HG03521 (cell line): ENCODE data around the gene AP2A1.
"Not testable (repeated sequence)": the region's sequence is repeated elsewhere in the genome, so short reads cannot be mapped to it uniquely, and the experiment has no call there.

Experiments used
- ATAC-seq: cut with Tn5 transposase; IDR thresholded peaks from one replicate; pipeline ENCODE4 v1.9.1; 2021; ENCODE audit warnings: mild to moderate bottlenecking, moderate library complexity; ENCODE audit not compliant: unreplicated experiment

The AP2A1 gene

DNA sequence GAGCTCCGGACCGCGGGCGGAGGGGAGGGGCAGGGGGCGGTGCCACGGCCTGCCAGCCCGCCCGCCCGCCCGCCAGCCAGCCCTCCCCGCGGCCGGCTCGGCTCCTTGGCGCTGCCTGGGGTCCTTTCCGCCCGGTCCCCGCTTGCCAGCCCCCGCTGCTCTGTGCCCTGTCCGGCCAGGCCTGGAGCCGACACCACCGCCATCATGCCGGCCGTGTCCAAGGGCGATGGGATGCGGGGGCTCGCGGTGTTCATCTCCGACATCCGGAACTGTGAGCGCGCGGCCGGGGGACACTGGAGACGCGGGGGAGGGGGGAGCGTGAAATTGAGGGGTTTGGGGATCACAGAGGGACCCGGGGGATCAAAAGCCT lies at the start of gene AP2A1:
Gene AP2A1 (plus strand): TSS at position 72 of the 370 bp plus-strand sequence. CDS start 133 bp downstream, at position 205.
- no peak for ATAC-seq

DNA sequence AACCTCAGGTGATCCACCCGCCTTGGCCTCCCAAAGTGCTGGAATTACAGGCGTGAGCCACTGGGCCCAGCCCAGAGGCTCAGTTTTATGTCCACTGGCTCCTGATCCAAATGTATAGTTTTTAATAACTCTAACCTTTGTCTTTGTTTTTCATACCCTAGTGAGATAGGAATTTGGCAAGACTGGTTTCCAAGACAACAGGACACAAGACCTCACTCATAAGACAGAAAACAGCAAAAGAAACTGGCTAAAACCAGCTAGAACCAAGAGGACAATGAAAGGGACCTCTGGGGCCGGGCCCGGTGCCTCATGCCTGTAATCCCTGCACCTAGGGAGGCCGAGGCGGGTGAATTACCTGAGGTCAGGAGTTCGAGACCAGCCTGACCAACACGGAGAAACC lies 48.3 kb upstream of the AP2A1 start:
- no peak for ATAC-seq

DNA sequence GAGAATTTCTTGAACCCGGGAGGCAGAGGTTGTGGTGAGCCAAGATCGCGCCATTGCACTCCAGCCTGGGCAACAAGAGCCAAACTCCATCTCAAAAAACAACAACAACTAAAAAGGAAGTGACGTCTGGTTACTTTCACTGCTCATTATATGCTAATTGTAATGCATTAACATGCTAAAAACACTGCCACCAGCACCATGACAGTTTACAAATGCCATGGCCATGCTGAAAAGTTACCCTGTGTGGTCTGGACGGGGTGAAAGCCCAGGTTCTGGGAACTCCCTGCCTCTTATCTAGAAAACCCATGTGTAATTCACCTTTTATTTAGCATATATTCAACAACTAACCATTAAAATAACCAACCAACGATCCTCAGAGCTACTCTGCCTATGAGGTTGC lies 47.8 kb upstream of the AP2A1 start:
- no peak for ATAC-seq

DNA sequence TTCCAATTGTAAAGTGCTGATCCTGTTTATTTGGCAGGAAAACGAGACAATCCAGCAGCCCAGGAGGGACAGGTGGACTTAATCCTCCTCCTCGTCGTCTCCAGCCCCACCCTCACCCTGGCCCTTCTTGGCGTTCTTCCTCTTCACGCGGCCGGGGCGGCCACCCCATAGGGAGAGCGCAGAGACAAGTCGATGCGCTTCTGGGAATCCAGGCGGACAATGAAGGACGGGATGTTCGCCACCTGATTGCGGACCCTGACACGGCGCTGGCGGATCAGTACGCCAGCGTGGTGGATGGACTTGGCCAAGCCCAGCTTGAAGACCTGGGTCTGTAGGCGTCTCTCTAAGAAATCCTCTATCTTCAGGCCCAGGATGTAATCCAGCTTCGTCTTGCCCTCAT lies 47.4 kb upstream of the AP2A1 start:
- not testable (repeated sequence) for ATAC-seq

DNA sequence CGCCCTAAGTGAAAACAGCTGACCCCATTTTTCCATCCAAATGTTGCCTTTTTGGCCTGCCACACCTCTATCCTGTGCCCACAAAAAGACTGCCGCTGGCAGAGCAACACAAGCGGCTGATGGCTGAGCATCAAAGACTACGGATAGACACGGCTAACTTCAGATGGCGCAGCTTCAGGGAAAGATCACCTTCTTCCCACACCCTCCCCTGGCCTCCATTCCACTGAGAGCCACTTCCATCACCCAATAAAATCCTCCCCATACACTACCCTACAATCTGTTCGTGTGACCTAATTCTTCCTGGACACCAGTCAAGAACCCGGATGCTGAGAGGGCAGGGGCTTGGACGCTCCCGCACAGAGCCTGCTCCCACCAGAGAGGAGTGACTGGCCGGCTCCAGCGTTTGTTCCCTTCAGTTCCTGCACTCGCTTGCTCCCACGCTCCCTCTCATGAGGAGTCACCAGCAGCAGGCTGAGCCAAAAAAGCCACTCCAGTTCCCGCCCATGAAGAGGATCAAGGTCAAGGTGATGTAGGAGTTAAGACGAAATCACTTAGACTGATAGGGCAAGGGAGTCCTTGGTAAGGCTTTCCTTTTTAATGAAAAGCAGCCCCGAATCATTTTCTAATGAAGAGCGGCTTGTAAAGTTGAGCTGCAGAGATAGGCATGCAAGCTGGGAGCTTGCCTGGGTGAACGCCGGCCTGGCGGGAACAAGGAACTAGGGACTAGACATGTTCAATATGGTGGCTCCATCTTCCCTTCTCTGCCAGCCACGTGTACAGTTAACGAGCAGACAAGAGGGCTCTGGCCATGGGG lies 39.4 kb upstream of the AP2A1 start:
- ATAC-seq: no peak

DNA sequence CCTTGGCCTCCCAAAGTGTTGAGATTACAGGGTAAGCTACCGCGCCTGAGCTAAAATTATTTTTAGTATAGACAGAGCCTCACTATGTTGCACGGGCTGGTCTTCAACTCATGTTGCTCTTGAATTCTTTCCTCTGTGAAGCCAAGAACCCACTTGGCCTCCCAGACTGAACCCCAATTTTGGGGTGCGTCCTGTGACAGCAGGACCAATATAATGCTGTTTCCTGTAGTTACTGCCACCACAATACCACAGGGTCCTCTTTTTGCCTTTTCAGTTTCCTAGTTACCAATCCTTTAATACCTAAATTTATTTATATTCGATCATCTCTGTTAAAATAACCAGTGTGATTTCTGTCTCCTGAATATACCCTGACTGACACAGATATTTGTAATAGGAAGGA lies 36.6 kb upstream of the AP2A1 start:
- no peak for ATAC-seq

DNA sequence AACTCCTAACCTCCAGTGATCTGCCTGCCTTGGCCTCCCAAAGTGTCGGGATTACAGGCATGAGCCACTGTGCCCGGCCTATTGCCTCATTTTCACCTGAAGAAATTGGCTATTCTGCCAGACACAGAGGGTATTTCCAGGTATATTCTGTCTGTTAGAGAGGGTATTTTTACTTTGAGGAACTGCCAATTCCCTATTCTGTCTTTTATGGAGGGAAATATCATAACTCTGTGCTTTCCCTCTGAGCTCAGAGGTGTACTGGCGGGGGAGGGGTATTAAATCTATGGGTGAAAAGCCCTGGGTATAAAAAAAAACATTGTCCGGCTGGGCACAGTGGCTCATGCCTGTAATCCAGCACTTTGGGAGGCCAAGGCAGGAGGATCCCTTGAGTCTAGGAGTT lies 28.5 kb upstream of the AP2A1 start:
- ATAC-seq: no peak

DNA sequence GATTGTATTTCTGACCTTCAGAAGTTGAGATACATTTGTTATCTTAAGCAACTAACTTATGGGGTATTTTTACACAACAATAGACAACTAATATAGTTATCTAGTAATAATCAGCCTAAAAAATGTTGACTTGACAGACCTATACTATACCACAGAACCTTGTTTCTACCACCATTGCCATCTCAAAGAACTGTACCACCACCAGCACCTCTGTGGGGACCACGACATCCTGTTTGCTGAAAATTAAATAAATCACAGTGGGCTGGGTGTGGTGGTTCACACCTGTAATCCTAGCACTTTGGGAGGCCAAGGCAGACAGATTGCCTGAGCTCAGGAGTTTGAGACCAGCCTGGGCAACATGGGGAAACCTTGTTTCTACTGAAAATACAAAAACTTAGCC lies 27.7 kb upstream of the AP2A1 start:
- ATAC-seq: no peak

DNA sequence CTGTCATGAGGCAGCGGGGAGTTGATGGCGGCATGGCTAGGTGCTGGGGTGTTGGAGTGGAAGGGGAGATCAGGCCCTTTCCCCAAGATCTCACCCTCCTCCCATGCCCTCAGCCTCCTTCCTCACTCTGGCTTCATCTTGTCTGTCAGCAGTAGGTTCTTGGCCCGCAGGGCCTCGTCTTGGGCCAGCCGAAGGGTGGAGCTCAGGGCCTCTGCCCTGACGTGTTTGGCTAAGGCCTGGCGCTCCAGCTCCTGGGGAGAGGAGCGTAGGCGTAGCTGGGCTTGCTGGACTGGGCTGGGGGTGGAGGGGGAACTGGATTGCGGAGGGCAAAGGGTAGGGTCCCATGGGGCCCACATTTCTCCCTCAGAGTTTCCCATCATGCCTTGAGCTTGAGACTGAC lies 26.9 kb upstream of the AP2A1 start:
- no peak for ATAC-seq

DNA sequence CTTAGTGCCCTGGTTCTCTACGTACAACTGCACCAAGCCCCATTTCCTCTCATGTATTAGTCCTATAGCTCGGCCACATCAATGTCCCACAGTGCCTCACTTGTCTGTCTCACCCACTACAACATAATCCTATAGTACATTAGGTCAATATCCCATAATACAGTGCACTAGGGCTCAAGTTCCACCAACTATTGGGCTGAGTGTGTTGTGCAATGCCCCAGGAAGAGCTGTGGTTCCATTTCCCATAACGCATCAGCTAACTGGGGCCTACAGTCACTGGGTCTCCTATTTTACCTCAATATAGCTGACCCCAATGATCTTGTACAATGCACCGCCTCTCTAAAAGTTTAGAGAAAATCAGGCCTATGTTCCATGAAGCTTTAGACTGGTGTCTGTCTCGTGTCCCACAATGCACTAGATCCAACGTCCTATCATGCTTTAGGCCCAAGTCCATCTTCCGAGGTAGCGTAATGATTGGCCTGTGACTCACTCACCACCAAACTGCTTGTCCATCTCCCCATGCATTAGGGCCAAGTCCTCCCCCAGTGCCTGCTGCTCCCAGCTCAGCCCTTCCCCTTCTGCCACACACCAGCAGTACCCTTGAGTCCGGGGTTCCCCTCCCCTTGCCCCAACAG lies 25.5 kb upstream of the AP2A1 start:
- ATAC-seq: no peak

DNA sequence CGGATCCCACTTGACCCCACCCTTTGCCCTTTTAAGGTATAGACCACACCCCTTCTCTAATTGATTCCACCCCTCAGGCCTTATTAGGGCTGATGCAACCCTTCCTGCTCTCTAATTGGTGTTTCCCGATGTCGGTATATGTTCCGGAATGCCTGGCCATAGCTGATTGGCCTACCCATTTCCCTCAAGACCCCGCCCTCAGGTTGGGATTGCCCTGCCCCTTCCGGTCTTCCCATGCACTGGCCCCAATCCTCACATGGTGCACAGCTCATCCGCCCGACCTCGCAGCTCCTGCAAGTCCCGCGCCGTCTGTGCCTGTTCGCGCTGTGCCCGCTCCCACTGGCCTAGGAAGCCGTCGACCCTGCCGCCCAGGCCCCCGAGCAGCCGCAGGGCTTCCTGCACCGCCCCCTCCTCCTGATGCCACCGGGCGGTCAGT lies 21.8 kb upstream of the AP2A1 start:
- ATAC-seq: no peak

DNA sequence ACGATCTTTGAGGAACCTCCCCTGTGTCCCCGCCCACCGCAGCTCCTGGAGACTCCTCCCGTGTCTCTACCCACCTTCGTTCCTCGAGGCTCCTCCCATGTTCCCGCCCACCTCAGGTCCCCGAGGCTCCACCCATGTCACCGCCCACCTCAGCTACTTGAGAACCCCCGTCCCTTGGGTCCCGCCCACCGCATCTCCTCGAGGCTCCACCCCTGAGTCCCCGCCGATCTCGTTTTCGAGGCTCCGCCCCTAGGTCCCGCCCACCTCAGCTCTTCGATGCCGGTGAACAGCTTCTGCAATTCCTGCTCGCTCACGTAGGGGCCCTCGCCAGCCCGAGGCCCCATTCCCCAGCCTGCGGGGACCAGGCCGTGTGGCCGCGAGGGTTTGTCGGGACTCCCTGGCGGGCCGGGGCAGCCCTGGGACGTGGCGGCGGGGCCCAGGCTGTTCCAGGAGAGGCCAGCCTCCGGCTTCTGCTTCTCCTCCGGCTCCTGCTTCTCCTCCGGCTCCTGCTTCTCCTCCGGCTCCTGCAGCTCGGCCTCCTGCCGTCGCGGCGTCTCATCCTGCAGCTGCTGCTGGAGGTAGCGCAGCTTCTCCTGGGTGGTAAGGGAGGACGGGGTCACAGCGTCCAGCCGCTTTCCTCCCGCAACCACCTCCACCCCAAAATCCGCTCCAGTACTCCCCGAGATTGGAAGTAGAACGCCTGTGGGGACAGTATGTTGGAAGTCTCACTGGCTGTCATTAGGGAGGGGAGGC lies 20.4 kb upstream of the AP2A1 start:
- no peak for ATAC-seq

DNA sequence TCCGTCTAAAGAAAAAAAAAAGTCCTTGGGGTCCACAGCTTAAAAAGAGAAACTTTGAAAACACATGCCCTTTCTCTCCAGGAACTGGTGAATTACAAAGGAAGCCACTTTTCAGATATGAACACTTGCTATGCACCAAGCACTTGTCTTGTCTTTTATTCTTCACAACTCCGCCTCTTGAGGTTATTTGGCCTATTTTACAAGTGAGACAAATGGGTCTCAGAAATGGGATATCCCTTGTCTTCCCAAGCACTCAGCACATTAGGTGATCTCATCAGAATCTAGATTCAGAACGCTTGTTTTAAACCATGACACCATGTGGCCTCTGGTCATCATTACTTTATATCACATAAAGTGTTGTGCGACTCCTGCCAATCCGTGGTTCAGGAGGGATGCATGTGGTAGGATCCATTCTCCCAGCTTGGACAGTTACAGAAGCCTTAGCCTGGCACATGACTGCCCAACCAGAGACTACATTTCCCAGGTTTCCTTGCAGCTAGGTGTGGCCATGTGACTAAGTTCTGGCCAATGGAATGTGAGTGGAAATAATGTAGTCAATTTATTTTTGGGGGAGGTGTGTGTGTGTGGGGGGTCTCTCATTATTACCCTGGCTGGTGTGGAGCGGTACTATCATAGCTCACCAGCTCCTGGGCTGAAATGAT lies 17.6 kb upstream of the AP2A1 start:
- ATAC-seq: no peak

DNA sequence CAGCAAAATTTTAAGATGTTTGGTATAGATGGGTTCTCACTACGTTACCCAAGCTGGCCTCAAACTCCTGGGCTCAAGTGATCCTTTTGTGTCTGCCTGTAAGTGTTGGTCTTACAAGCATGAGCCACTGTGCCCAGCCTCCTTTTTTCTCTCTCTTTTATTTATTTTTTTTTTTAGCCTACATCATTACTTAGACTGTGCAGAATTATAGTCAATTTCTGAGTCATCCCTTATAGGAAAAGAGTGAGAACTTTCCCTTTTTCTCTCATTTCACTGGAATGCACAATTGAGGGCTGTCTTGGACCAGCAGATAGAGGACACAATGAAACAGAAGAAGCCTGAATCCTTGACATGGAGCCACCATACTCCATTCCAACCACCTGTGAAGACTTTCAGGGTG lies 17.0 kb upstream of the AP2A1 start:
- ATAC-seq: no peak

DNA sequence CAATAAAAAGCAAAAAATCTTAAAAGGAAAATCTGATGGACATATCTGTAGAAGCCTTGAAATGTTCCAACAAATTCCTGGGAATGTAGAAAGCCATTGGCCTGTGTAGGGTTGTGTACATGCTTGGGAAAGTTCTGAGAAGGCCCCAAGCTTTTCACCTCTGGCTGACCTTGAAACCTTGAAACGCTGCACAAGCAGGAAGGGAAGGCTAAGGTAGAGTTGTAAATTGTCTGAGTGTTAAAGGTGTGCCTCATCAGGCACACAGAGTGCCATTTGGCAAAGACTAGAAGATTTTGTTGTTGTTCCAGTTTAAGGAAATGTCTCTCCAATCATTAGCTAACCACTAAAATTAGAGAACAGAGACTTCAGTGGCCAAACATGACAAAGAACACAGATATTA lies 14.1 kb upstream of the AP2A1 start:
- ATAC-seq: no peak

DNA sequence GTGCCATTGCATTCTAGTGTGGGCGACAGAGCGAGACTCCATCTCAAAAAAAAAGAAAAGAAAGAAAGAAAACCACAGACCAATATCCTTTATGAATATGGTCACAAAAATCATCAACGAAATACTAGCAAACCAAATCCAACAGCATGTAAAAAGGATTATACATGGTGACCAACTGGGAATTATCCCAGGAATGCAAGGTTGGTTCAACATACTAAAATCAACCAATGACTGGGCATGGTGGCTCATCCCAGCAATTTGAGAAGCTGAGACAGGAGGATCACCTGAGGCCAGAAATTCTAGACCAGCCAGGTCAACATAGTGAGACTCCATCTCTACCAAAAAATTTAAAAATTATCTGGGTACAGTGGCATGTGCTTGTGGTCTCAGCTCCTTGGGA lies 10.8 kb upstream of the AP2A1 start:
- no peak for ATAC-seq

DNA sequence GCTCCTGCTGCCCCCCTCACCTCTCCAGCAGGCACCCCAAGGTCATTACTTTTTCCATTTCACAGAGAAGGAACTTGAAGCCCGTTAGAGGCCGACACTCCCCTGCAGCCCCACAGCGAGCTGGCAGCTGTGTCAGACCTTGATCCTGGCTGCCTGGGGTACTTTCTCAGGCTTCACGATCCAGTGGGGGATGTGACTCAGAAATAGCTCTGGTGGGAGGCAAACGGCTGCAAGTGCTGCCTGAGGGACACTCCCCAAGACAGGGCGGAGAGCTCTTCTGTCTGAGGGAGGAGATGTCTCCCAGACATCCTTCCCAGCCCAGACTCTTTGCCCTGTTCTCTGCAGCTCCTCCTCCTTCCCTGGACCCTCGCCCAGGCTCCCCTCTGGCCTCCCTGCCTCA lies 8.5 kb upstream of the AP2A1 start:
- no peak for ATAC-seq

DNA sequence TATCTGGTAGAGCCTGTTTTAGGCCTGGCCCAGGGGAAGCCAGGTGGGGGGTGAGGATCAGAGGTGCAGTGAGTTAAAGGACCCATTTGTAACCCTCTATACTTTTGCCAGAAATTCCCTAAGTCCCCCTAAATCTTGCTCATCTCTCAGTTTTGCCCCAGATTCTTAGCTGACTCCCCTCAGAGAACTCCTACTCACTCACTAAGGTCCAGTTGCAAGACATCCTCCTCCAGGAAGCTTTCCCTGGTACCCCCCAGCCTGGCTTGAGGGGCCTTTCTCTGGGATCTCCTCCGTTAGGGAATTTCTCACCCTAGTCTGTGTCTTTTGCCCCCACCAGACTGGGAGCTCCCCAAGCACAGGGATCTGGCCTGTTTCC lies 5.6 kb upstream of the AP2A1 start:
- ATAC-seq: no peak

DNA sequence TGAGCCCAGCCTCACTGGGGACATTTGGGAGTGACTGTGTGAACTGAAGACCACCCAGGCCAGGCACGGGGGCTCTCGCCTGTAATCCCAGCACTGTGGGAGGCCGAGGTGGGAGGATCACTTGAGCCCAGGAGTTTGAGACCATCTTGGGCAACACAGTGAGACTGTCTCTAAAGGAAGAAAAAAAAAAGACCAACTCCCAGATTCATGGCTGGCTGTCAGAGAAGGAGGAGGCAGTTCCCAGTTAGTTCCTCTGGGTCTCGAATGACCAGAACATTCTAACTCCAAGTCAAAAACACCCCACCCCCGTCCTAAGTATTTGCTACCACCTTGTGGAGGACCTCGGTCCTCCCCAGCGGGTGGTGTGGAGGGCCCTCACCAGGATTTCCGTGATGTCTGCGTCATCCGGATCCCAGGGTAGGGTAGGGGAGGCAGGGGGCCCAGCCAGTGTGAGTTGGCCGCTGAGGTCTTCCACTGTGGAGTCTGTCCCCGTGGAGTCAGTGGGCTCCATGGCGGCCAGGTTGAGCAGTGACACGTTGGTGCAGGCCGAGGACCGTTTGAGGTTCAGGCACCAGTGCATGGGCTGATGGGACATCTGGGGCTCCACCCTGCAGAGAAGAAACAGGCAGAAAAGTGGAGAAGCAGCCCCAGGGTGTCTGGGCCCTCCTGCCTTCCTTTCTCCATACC lies 5.0 kb upstream of the AP2A1 start:
- ATAC-seq: no peak

DNA sequence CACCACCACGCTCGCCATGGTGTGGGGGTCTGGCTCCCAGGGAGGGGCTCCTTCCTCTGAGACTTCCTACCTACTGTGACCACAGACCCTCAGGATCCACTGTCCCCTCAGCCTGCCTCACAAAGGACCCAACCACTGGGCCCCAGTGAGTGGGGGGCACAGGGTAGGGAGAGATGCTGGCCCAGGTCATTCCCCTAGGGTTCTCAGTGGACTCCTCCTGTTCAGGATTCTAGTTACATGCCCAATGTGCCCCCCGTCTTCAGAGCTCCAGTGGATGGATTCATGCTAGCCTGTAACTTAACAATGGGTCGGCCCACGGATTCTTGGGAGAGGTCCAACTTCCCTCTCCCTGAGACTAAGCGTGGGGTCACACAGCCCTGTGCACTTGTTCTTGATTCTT lies 3.6 kb upstream of the AP2A1 start, which contains the start of gene TSKS:
Gene TSKS (minus strand): TSS at position 77 of the 400 bp plus-strand sequence. CDS start 59 bp downstream, at position 18.
- ATAC-seq: no peak

DNA sequence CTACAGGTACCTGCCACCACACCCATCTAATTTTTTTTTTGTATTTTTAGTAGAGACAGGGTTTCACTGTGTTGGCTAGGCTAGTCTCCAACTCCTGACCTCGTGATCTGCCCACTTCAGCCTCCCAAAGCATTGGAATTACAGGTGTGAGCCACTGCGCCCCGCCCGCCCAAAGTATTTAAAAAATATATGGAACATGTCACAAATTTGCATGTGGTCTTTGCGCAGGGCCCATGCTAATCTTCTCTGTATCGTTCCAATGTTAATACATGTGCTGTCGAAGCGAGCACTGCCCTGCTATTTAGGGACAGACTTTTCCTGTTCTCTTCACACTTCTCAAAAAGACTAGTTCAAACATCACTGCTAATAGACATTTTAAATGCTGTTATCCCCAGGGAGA lies 2.5 kb upstream of the AP2A1 start:
- ATAC-seq: no peak
